SKM-1 treated with dmso at 0.1 percent for 144 hours (cell line): Measurements from ENCODE around the gene SNCB.

ENCODE experiments used
- DNase-seq: peaks from one replicate; lab custom pipeline; 2025; ENCODE audit not compliant: unreplicated experiment; lab: John Stamatoyannopoulos, UW

Gene SNCB

DNA sequence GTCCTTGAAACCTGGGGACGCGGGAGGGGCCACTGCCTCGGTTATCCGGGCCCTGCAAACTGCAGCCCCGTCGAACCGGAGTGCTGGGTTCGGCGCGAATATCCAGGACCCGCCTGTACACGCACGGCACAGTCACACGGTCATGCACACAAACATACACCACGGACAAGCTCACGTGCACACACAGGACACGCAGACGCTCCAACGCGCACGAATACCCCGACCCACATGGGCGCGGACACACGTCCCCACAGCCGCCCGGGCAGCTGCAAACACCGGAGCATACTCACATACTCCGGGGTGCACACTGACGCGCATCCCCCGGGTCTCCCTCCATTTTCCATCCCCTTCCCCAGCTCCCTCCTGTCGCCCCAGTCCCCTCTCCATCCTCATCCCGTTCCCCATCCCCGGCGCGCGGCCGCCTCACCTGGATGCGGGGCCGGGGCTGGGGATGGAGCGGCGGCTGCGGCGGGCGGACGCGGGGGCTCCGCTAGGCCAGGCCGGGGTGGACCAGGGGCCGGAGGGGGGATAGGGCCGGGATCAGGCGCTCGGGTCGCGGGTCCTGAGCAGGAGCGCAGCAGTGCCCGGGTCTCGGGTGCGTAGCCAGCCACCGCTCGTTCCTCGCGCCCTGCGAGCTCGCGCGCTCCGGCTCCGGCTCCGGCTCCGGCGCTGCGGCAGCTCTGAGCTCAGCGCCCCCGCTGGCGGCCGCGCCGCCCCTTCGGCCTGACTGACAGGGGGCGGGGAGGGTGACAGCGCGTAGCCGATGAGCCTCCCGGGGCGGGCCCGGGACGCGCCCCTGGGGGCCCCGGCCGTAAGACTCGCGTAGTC lies at the start of gene SNCB, which contains the start of gene EIF4E1B:
Gene SNCB, minus strand, starts transcription at position 682 of the 828 bp plus-strand sequence. CDS start 880 bp downstream, outside the sequence.
Gene EIF4E1B, plus strand, starts transcription at position 823 of the 828 bp plus-strand sequence. CDS start 12,113 bp downstream, outside the sequence.
- no peak for DNase-seq

DNA sequence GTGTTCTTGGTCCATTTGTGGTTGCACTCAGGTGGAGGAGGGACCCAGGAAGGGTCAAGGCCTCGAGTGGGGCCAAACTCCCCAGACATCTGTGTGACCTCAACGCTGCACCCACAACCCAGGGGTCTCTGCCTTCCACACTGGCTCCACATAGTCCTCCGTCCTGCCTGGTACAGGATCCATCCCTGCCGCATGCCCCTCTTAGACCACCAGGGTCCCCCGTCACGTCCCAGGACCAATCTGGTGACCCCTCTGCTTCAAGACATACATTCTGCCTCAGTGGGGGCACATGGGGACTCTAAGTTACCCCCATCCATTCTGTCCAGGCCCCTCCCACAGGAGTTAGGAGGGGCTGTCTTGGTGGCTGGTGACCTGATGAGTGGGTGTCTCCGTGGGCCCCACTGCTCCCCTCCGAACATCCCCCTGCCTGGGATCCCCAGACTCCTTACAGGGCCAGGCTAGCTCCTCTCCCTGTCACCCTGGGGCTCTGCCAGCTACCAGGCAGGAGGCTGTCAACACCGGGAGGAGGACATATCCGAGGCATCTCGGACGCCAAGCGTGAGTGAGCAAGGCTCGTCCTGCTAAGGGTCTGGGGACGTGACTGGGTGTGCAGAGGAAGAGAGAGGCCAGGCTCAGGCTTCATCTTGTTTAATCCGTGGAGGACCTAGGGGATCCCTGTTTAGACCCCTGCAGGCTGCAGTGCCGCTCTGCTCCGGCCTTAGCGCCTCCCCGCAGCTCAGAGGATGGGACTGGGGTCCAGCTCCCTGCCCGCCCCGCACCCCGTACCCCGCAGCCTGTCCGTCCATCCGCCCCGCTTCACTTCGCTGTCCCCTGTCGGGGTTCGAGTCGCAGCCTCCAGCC lies 49.3 kb upstream of the SNCB start:
- DNase-seq = no peak

DNA sequence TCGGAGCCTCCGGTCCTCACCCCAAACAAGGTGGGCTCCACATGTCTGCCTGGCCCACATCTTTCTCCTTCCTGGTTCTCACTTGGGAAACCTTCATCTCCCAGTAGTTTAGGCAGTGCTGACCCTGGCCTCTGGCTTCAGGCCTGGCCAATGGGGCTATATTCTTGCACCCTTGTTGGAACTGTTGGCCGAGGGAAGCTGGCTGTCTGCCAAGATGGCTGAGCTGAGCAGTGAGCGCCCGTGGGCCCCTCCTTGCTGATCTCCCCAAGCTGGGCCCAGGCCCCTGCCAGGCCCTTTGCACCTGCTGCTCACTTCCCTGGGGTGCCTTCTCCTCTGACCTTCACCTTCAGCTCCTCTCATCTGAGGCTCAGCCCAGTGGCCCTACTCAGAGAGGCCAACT lies 48.2 kb upstream of the SNCB start:
- no peak for DNase-seq

DNA sequence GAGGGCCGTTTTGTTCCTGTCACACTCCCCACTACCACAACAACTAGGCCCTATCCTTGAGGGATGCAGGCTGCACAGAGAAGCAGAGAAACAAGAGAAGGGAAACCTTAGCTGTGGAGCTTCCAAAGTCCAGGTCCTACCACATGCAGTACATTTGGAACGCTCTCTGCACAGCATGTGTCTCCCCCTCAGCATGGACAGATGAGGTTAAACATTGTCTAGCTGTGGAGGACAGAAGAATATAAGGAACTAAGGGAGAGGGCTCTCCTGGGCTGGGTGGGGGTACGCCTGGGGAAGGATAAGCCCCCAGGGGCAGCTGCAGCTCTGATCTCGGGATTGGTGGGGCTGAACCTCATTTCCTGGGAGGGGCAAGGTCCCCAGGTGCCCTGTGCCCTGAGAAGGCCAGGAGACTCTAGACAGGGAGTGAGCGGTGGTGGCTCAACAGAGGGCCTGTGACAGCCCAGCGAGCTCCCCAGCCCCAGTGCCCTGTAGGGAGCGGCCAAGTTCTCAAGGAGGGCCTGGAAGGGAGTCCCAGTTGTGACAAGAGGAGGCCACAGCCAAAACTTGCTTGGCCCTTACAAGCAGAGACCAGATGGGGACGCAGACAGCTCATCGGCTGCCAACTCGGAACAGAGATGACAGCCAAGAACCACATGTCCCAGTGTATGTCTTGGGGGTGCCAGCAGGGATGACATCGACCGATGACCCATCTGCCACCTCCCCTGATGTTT lies 47.0 kb upstream of the SNCB start:
- no peak for DNase-seq

DNA sequence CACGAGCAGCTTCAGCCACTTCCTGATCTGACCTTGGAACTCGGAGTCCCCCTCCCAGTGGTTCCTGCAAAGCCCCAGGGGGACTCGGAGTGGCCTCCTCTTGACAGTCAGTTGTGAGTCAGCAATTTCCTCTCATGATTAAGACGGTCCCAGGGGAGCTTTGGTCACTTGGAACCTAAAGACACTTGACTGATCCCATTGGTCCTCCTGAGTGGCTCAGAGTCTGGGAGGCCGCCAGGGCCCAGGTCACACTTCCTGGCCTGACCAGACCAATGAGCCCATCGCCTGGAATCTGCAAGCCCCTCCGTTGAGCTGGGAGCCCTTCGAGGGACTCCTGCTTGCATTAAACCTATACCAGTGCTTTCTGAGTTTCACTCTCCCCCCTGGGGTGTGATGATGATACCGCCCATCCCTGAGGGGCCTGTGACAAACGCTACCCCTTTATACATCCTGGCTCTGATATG lies 46.1 kb upstream of the SNCB start:
- no peak for DNase-seq

DNA sequence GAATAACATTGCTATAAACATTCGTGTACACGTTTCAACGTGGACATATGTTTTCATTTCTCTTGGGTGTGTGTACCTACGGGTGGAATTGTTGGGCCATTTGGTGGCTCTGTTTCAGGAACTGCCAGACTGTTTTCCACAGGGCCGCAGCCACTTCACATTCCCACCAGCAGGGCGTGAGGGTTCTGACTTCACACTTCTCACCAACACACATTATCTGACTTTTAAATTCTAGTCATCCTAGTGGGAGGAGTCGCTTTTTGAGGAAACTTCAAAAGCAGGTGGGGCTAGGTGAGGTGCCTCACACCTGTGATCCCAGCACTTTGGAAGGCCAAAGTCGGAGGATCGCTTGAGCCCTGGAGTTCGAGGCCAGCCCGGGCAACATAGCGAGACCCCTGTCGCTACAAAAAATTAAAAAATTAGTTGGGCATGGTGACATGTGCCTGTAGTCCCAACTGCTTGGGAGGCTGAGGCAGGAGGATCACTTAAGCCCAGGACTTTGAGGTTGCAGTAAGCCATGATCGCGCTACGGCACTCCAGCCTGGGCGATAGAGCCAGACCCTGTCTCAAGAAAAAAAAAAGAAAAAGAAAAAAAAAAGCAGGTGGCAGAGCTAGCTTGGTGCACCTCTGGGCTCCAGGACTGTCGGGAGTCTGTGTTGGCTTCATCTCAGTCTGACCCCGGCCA lies 45.5 kb upstream of the SNCB start:
- DNase-seq = no peak

DNA sequence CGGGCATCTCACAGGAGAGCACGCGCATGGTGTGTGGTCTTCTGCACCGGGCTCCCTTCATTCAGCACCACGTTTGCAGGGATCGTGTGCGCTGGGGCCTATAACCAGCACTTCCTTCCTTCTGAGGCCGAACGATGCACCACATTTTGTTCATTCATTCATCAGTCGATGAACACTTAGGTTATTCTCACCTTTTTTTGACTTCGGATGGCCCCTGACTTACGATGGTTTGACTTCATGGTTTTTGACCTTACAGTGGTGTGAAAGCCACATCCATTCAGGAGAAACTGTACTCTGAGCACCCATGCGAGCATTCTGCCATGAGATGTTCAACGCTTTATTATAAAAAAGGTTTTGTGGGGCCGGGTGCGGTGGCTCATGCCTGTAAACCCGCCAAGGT lies 44.5 kb upstream of the SNCB start:
- no peak for DNase-seq

DNA sequence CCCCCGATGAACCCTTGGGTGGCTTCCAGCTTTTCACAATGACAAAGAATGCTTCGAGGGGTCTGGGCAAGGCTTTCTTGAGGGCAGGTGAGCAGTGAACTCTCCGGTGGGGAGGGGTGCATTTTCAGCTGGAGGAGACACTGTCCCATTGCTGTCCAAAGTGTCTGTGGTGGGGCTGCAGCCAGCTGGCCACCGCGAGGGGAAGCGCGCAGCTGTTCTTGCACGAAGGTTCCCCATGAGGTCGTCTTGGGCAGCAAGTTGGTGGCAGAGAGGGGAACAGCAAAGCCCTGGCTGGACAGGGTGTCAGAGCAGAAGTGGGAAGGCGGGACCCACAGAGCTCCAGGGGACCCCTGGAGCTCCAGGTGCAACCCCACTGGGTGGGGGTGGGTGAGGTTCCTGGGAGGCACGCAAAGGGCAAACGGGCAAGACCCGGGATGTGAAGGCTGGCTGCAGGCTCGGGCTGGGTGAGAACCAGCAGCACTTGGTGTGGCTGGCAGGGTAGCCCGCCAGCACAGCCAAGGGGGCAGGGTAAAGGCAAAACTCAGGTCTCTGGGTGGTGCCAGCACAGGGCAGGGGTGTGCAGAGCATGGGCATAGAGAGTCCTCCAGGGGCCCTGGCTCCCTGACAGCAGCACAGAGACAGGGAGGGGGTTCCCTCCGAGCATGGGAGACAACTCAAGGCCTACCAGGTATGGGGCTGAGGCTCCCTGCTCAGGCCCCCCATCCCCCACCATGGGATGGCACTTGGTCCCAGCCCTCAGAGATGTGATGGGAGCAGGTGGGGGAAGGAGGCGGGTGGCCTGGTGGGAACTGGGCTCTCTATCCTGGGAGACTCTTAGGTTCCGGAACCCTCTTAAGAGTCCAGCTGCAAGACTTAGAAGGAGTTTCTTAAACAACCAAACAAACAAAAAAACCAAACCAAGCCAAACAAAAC lies 43.6 kb upstream of the SNCB start:
- no peak for DNase-seq

DNA sequence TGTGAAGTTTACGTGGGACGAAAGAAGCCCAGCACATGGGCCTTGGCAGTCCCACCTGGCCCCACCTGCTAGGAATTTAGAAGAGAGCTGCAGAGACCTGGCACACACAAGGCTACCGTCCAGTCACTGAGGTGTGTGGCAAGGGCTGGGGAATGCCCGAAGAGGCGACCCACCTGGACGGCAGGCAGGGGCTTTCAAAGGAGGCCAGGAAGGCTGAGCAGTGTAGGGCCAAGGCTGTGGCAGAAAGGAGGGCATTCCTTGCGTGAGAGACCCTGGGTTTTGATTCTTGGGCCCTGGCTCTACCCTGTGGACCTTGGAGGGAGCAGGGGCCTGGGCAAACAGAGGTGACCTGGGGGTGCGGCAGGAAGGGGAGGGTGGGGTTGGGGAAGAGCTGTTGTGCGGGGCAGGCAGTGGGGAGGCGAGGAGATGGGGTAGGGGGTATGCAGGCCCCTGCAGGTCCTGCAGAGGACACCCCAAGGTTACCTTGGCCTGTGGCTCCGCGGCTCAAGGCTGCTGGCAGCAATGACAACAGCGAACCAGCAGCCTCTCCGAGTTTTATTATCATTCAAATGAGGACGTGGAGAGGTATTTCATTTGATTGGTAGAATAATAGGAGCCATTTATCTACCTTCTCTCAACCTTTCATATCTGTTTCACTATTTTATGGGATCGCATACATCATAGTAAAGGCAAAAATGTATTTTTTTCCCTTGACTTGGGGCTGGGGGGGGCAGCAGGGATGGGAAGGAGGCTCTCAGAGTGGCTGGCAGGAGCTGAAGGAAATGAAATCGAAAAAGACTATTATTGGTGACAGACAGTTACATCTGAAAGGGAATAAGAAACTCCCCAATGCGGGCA lies 41.8 kb upstream of the SNCB start:
- no peak for DNase-seq

DNA sequence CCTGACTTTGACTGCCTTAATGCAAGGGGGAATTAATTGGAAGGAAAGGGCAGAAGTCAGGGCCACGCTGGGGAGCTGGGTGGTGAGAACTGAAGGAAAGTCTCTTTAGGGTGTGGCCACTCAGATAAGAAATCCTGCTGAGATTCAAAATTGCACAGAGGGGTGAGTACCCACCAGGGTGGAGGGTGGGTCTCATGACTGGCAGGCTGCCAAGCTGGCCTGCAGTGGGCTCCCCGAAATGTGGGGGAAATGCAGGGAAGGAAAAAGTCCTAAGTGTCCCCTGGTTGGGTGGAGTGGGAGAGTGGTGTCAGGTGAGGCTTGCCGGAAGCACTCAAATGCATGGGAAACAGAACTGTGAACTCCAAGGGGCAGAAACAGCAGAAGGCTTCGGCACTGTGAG lies 41.1 kb upstream of the SNCB start:
- DNase-seq = no peak

DNA sequence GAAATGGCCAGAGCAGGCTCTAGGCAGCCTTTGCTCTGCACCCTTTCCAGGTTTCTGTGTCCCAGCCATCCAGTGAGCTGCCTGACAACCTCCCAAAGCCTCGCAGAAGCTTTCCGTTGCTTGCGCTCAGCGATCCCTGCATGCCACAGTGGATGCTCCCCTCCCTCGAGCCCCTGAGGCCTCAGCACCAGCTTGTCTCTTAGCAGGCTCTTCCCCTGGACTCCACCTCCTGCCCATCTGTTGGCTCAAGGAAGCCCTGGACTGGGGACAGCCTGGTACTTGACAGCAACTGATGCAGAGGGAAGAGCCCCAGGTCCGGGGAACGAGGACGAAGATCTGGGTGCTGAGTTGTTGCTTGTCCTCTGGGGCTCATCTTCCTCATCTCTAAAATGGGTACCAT lies 40.1 kb upstream of the SNCB start:
- DNase-seq = no peak

DNA sequence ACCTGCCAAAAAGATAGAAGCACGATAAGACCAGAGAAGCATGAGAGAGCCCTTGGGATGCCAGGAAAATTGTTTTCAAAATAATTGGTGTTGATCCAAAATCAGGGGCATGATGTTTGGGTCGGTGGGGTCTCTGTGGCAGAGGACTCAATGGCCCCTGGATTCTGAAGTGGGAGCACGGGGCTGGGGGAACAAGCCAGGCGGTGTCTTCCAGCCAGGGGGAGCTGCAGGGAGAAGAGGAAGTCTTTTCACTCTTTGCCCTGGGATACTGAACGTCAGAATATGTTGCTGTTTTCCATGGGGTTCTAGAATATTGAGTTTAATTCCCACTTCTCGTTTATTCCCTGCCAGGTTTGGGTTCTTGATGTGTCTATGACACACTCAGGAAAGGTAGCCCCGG lies 37.3 kb upstream of the SNCB start:
- DNase-seq = no peak

DNA sequence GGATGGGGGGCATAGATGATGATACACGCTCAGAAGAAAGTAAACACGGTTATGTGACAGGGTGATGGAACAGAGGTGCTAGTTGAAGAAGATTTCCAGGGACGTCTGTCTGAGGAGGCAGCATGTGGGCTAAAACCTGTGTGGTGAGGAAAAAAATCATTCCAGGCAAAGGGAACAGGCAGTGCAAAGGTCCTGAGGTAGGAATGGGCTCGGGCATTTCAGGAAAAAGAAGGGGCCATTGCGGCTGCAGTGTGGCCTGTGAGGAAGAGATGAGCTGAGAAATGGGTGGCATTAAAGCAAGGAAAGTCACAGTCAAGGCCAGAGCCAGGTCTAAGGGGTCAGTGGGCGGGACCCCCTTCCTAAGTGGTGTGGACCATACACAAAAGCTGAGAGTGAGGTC lies 35.2 kb upstream of the SNCB start:
- no peak for DNase-seq

DNA sequence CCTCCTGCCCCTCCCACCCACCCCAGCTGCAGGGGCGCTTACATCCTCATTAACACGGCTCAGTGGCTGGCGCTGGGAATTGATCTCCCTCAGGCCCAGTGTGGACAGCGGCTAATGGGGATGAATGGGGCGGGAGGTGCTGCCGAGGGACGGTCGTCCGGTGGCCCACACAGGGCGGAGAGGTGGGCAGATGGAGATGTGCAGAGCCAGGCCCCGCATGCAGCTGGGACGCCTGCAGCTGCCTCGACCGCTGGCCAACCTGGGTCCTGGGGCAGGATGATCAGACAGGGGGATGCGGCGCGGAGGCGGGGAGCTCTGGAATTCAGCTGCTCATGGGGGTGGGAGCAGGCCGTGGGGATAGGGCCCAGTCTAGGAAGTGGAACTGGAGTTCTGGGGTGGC lies 34.6 kb upstream of the SNCB start:
- no peak for DNase-seq

DNA sequence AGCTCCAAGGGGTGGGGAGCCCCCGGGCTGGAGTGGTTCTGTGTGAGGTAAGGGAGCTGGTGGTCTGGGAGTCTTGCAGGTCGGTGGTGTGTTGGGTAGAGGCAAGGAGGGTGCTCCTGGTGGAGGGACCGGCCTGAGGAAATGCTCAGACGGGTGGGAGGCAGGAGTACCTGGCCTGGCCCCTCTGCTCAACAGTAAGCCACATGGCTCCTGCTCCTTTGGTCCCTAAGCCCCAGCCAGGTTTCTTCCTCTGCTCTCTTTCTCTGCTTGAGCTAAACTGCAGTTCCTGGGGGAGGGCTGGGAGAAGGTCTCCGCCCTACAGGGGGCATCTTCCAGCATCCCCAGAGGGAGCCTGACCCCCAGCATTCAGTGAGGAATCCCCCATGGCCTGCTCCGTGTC lies 34.1 kb upstream of the SNCB start:
- DNase-seq = no peak

DNA sequence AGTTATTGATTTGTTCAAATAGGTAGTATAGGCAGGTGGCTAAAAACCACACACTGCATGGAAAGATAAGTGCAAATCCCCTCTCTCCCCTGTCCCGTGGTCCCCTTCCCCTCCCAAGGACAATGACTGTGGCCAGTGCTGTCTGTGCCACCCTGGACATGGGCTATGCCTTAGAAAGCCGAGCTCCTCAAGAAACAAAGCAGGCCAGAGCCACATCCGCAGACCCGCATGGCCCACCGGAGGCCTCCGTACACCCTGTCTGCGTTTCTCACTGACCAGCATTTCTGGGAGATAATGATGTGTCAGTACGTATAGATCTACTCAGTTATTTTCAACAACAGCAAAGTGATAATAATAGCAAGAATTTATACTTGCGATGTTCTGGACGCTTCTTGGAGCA lies 33.2 kb upstream of the SNCB start:
- DNase-seq = no peak

DNA sequence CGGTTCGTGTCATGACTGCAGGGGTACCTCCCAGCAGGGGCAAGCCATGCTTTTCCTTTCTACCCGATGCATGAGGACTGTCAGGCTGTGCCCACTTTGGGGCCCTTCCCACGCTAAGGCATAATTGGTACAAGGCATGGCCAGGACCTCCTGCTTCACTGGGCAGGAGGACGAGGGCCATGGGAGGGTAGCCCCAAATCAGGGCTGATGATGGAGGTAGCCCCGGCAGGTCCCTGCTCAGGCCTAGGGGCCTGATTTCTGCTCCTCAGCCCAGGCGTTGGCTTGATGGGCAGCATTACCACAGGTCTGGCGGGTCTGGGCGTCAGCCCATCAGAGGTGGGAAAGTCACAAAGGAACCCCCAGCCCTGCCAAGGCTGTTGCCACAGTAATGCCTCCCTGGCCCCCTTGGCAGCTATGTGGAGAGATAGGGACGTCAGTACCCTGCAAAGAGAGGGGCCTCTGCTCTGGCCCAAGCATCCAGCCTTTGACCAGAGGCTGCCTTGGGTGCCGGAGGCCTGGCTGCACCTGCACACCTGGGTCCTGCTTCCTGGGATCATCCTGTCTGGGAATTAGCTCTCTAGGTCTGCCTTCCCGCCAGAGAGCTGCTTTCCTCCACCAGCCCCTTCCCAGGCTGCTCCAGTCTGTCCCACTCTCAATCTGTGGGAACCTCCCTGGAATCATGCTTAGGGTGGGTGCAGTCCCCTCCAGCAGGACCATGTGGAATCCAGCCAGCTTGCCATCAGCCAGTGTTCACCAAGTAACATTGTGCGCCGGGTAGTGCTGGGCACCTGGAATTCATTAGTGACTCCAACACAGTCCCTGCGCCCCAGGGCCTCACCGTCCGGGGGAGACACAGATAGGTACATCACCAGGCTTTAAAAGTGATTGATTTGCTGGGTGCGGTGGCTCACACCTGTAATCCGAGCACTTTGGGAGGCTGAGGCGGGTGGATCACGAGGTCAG lies 32.3 kb upstream of the SNCB start:
- no peak for DNase-seq

DNA sequence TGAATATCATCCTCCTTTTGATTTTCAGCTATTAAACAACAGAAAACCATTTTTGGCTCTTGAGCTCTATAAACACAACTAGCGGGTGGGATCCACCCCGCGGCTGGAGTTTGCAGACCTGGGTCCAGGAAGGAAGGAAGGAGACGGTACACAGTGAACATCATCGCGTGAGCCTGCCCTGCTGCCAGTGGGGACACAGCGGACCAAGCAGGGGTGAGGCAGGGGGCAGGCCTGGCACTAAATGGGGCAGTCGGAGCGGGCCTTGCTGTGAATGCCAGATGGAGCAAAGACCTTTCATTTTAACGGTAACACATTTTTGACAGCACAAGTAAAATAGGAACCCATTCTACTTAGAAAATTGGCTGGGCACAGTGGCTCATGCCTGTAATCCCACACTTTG lies 31.3 kb upstream of the SNCB start:
- no peak for DNase-seq
